C1 segment of cervical spinal cord (tissue), 14 donors: ENCODE data around the gene AKNAD1.
A peak's percentile ranks its signal among the peaks of the same experiment; 100 is the strongest.
"Not testable (repeated sequence)": the region's sequence is repeated elsewhere in the genome, so short reads cannot be mapped to it uniquely, and the experiment has no call there.

Experiments
- DNase-seq, 14 donors: peaks; one replicate each; lab custom pipeline; 2025; lab: John Stamatoyannopoulos, UW

AKNAD1 gene

GRCh38 chr1:108856994-108857393, at the start of gene AKNAD1:
Gene AKNAD1 (minus strand): TSS chr1:108857094. CDS start chr1:108852664, 4,430 bp downstream.
- no peak for DNase-seq

DNA sequence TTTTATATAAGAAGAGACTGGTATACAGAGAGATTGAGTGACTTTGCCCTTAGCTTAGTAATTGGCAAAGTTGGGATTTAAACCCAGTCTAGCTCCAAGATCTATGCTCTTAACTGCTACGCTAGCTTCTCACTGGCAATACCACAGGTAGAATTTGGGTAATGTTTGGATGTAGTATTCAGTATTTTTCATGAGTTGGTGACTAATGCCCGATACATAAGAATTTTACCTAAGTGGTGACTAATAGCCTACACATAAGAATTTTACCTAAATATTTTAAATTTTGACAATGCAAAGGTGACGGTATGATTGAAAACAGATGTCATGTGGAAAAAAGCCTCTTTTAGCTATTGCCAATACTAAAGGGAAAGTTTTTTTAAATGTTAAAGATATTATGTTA, 44.2 kb upstream of the AKNAD1 start:
- no peak for DNase-seq

GRCh38 chr1:108897865-108898720, 41.2 kb upstream of the AKNAD1 start:
- DNase-seq, result peak in 1 of 14 donors; percentile 20

DNA sequence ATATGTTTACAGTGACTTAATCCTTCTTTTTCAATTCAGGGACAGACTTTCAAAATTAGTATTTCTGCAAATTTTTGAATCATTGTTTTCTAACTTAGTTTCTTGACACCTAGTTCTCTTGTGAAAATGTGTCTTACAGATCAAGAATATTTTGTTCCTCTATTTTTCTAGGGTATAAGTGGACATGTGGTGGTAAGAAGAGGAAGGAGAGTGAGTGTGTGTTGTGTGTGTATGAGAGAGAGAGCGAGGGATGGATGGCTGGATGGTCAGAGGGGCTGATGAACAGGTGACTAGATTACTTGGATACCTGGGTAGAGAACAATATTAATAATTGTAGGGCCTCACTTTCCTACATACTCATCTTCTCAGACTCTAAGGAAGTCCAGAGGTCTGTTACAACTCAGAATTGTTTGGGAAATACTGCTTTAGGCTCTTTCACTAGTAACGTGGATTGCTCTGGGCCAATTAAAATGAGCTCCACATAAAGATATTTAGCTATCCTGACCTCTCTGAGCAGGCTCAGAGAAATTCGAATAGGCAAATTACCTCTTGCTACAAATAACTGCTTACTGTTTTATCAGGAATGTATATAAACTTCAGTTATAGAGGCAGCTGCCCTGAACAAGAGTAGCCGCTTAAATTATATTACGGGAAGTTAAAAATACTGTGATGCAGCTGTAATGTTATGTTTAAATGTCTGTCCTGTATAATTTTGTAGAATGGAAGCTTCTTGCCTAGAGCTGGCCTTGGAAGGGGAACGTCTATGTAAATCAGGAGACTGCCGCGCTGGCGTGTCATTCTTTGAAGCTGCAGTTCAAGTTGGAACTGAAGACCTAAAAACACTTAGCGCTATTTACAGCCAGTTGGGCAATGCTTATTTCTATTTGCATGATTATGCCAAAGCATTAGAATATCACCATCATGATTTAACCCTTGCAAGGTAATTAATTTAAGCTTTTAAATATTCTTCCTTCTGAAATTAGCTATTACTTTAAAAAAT, 39.6 kb upstream of the AKNAD1 start:
- DNase-seq, result peak in 3 of 14 donors; percentile 4 to 24 (median 15)

- DNase-seq, result no peak
Measured at GRCh38 chr1:108893141-108893530, 36.2 kb upstream of the AKNAD1 start.

DNA sequence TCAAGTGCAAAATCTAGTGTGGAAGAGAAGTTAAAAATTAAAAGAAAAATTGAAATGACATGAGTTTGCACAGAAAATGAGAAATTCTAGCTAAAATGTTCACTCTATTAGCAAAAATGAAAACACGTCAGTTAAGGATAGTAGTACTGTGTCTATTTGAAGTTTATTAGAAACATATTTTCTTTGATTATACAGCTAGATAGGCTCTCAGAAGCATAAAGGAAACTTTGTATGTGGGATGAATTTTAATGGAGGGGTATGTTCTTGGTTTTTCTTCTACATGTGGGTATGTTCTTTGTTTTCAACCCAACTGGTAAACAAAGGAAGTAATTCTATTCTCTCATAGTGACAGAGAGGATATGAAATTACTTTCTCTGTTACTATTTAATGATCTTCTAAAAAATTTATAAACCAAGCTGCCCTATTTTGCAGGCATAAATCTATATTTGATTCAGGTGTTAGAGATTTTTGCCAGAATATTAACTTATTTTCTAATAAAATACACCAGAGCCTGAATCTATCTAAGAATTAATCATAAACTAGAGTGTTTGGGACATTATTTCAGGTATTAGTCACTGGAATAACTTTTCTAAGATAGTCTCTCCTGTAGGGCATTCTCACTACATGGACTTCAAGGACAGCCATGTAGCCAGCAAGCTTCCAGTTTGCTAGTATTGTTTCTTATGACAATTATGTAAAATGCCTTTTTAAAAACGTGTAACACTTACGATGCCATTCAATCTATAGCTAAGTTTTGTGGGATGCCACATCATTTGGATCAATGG, 35.7 kb upstream of the AKNAD1 start:
- DNase-seq, result no peak

DNA sequence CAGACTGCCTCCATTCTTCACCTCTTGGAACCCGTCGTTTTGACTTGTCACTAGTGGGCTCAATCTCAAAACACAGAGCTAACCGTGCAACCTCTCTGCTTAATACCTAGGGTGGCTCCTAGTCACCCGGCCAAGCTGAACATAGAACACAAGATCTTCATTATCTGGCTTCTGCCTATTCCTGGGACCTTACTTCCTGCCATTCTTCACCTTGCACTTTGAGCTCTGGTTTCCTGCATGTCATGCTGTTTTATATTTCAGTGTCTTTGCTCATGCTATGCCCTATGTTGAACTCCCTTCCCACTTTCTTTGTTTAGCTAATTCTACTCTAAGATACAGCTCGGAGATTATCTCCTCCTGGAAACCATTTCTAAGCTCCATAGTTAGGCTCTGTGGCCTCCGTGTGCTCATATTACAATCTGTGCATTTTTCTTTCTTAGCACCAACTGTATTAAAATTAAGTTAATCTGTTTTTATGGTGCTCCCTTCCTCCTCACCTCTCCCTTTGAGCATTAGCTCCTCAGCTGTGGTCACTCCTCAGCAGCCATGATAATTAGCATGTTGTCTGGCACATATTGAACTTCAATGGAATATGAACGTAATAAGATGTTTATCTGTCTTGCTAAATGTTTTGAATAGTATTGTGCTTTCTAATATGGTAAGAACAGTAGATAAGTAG, 33.0 kb upstream of the AKNAD1 start:
- no peak for DNase-seq

DNA sequence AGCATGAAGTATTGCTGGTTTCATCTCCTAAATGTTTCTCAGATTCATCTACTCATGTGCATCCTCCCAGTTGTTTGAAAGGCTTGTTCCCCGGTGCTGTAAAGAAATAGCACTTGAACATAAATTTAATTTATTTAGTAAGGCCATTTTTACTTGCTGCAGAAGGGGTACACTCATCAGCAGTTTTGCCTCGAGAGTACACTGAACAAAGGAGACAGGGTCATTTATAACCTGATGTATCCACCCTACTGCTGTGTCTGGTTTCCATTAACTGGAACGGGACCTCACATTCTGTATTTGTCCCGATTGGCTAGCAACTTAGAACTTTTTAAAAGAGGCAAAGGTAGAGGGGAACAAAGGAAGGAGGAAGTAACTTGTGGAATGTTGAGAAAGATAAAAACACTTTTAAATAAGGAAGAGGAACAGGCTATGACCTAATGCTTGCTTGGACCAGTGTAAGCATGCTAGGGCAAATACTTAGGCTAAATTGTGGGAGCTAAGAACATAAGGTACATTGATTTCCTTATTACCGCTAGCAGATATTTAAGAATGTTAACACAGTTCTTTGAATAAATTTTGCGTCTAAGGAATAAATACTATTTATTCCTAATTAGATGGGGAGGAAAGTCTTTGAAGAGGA, 32.2 kb upstream of the AKNAD1 start:
- DNase-seq, result not testable (repeated sequence)

DNA sequence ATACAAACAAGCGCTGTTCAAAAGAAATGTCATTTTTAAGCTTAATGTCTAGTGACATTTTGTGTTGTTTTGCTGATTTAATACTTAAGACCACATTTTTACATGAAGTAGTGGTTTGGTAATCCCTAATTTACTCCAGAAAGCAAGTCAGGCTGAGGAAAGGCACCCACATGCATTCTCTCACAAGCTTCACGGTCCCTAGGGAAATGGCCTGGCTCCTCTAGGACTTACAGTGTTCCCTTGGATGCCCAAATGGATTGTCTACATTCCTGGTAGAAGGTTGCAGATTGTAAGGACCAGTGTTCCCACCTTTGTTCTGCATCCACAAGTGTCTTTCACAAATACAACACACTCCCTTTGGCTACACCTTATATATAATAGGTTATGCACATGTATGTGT, 29.4 kb upstream of the AKNAD1 start:
- no peak for DNase-seq

DNA sequence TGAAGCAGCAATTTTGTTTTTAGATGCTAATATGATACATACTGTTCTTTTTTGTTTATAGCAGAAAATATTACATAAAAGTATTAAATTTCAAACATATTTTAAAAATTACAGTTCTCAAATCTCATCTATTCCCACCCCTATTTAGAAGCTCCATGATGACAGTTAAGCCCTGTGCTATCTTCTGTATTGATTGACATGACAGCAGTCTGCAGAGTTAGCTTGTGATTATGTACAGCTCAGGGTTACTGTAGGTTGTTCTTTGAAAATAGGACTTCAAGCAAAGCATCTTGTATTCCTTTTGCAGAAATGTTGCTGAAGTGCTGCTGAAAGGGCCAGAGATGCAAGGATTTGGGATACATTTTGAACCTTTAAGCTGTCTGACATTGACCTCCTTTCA, 28.1 kb upstream of the AKNAD1 start:
- no peak for DNase-seq

DNA sequence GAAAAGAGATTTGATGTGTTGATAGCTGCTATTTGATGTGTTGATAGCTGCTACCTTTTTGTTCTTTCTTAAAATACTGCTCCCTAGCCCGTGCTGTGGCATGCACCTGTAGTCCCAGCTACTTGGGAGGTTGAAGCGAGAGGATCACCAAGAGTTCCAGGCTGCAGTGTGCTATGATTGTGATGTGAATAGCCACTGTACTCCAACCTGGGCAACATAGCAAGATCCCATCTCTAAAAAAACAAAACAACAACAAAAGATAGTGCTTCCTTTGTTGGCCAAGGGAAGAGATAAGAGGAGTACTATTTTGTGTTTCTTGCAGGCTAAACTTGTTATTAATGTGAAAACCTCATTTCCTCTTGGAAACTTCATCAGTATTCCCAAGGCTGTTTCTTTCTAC, 25.9 kb upstream of the AKNAD1 start:
- no peak for DNase-seq

- no peak for DNase-seq
Measured at GRCh38 chr1:108881369-108881768, 24.5 kb upstream of the AKNAD1 start.

- no peak for DNase-seq
Measured at GRCh38 chr1:108880850-108881249, 24.0 kb upstream of the AKNAD1 start.

- peak in 1 of 14 donors; percentile 10 for DNase-seq
Measured at GRCh38 chr1:108878678-108879077, 21.8 kb upstream of the AKNAD1 start.

- DNase-seq, result peak in 1 of 14 donors; percentile 19
Measured at GRCh38 chr1:108878160-108878469, 21.2 kb upstream of the AKNAD1 start.

GRCh38 chr1:108877348-108878159, 20.7 kb upstream of the AKNAD1 start:
- DNase-seq, result peak in 5 of 14 donors; percentile 19 to 58 (median 45)

DNA sequence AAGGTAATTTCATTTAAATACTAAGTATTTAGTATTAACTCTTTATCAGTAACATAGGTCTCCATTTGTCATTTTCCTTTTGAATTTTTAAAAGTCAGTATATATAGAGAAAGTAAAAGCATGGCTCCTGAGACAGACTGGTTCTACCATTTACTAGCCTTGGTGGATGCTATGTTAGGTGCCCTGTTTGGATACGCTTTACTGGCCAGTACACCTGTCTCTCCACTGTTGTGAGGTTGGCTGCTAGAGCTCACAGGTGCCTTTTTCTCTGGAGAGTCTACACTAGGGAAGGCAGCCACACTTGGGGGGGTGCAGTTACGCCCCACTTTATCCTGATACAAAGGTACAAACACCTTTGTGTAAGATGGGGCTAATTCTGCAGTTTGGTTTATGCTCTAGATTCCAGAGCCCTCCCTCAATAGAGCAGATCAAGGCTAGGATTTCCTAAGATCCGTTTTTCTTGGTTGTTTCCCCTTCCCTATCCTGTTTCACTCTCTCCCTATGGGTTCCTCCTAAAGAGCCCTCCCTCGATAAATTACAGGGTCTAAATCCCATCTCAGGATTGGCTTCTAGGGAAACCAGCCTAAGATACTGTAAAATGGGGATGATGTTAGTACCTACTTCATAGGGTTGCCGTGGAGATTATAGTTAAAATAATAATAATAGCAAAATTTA, 14.3 kb upstream of the AKNAD1 start:
- DNase-seq, result no peak

GRCh38 chr1:108865316-108865910, 8.5 kb upstream of the AKNAD1 start:
- DNase-seq, result no peak

DNA sequence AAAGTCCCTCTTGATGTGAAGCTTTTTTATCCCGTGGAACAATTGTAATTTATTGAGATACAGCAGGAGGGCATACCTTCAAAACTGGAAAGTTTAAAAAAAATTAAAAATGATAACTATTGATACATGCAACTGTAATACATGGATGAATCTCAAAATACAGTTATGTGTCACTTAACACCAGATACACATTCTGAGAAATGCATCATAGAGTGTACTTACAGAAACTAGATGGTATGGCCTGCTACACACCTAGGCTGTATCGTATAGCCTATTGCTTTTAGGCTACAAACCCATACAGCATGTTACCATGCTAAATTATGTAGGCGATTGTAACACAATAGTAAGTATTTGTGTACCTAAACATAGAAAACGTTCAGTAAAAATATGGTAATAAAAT, 7.1 kb upstream of the AKNAD1 start:
- no peak for DNase-seq
